SK-N-SH treated with all-trans-retinoic acid at 6 μM for 48 hours (cell line): Measurements from ENCODE around the gene PLXND1.
A peak's percentile ranks its signal among the peaks of the same experiment; 100 is the strongest.

Source experiments
- ATAC-seq: fragments of 200-7000 bp; cut with Tn5 transposase; 3 replicates; pipeline ENCODE4 v1.9.1; 2020; ENCODE audit warnings: mild to moderate bottlenecking, moderate library complexity
- CSDC2 ChIP-seq: fragments of 250-450 bp; sonication (Bioruptor Pico); IDR thresholded peaks from 2 replicates; pipeline ENCODE4 v1.5.0; 2020; ENCODE audit warnings: mild to moderate bottlenecking, moderate library complexity
- GLIS3 ChIP-seq: fragments of 250-450 bp; sonication (Bioruptor Pico); IDR thresholded peaks from 2 replicates; pipeline ENCODE4 v1.5.0; 2020; ENCODE audit warnings: mild to moderate bottlenecking, moderate library complexity
- ISL1 ChIP-seq: fragments of 250-450 bp; sonication (Bioruptor Pico); IDR thresholded peaks from 2 replicates; pipeline ENCODE4 v2.1.2; 2022; ENCODE audit warnings: mild to moderate bottlenecking, moderate library complexity
- OSR1 ChIP-seq: fragments of 250-450 bp; sonication (Bioruptor Pico); IDR thresholded peaks from 2 replicates; pipeline ENCODE4 v1.8.0; 2022; ENCODE audit warnings: moderate library complexity, mild to moderate bottlenecking, inconsistent platforms
- PPARA ChIP-seq: fragments of 250-450 bp; sonication (Bioruptor Pico); IDR thresholded peaks from 2 replicates; pipeline ENCODE4 v1.5.0; 2020; ENCODE audit warnings: mild to moderate bottlenecking, borderline replicate concordance
- RARB ChIP-seq: fragments of 250-450 bp; sonication (Bioruptor Pico); IDR thresholded peaks from 2 replicates; pipeline ENCODE4 v1.8.0; 2021; ENCODE audit warnings: mild to moderate bottlenecking, moderate library complexity
- SNAI2 ChIP-seq: fragments of 250-450 bp; sonication (Bioruptor Pico); IDR thresholded peaks from 2 replicates; pipeline ENCODE4 v1.5.0; 2020; ENCODE audit warnings: mild to moderate bottlenecking, moderate library complexity
- TOX ChIP-seq: fragments of 250-450 bp; sonication (Bioruptor Pico); IDR thresholded peaks from 2 replicates; pipeline ENCODE4 v1.8.0; 2021; ENCODE audit warnings: mild to moderate bottlenecking, moderate library complexity, borderline replicate concordance
- ZC3H10 ChIP-seq: fragments of 250-450 bp; sonication (Bioruptor Pico); IDR thresholded peaks from 2 replicates; pipeline ENCODE4 v1.5.1; 2021; ENCODE audit warnings: mild to moderate bottlenecking, moderate library complexity
- ZFP3 ChIP-seq: fragments of 250-450 bp; sonication (Bioruptor Pico); IDR thresholded peaks from 2 replicates; pipeline ENCODE4 v1.5.0; 2020; ENCODE audit warnings: mild to moderate bottlenecking, moderate library complexity
- ZFP30 ChIP-seq: fragments of 450-650 bp; formaldehyde crosslinking; IDR thresholded peaks from 2 replicates; pipeline ENCODE4 v1.5.0; 2022; ENCODE audit warnings: mild to moderate bottlenecking, moderate library complexity
- ZNF565 ChIP-seq: fragments of 450-650 bp; formaldehyde crosslinking; conservative IDR thresholded peaks from 2 replicates; pipeline ENCODE4 v1.5.0; 2020; ENCODE audit warnings: low read depth, mild to moderate bottlenecking, moderate library complexity
- ZNF8 ChIP-seq: fragments of 450-650 bp; formaldehyde crosslinking; IDR thresholded peaks from 2 replicates; pipeline ENCODE4 v1.5.0; 2020; ENCODE audit warnings: mild to moderate bottlenecking, moderate library complexity
- TF ChIP-seq, protein P1 (sequence below): fragments of 250-450 bp; sonication (Bioruptor Pico); IDR thresholded peaks from 2 replicates; pipeline ENCODE4 v1.5.1; 2021; ENCODE audit warnings: mild to moderate bottlenecking, moderate library complexity
- TF ChIP-seq, protein P2 (sequence below): fragments of 250-450 bp; sonication (Bioruptor Pico); IDR thresholded peaks from 2 replicates; pipeline ENCODE4 v1.5.1; 2020; ENCODE audit warnings: low read depth, mild to moderate bottlenecking, moderate library complexity
- TF ChIP-seq, protein P3 (sequence below): fragments of 250-450 bp; sonication (Bioruptor Pico); IDR thresholded peaks from 2 replicates; pipeline ENCODE4 v1.8.0; 2020; ENCODE audit warnings: mild to moderate bottlenecking, moderate library complexity, borderline replicate concordance
- TF ChIP-seq, protein P4 (sequence below): fragments of 250-450 bp; sonication (Bioruptor Pico); IDR thresholded peaks from 2 replicates; pipeline ENCODE4 v1.8.0; 2021; ENCODE audit warnings: low read depth, mild to moderate bottlenecking, moderate library complexity, borderline replicate concordance

The PLXND1 gene

DNA sequence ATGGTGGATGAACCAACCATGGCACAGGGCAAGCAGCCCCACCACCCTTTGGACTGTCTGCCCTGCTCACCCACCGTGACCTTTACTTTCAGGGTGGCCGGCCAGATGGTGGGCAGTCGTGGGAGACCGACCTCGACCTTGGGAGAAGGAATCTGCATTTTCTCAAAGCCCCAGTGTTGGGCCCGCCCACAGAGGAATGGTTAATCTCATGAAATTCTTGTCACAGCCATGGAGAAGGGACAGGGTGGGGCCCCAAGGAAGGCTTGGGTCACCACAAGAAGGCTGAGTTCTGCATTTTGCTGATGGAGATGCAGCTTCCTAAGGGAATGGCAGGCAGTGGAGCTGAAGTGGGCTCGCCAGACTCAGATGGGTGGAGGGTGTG is 2.9 kb downstream of the PLXND1 start (continued):
- TF ChIP-seq, protein P1, sequence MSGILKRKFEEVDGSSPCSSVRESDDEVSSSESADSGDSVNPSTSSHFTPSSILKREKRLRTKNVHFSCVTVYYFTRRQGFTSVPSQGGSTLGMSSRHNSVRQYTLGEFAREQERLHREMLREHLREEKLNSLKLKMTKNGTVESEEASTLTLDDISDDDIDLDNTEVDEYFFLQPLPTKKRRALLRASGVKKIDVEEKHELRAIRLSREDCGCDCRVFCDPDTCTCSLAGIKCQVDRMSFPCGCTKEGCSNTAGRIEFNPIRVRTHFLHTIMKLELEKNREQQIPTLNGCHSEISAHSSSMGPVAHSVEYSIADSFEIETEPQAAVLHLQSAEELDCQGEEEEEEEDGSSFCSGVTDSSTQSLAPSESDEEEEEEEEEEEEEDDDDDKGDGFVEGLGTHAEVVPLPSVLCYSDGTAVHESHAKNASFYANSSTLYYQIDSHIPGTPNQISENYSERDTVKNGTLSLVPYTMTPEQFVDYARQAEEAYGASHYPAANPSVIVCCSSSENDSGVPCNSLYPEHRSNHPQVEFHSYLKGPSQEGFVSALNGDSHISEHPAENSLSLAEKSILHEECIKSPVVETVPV (CRISPR knock-in tag), result no peak
- TF ChIP-seq ISL1 (CRISPR knock-in tag) (no peak), ZFP3 (CRISPR knock-in tag) (no peak), ZNF8 (CRISPR knock-in tag) (no peak), GLIS3 (no peak), PPARA (CRISPR knock-in tag) (no peak), ZNF565 (CRISPR knock-in tag) (no peak), TOX (no peak), CSDC2 (no peak), RARB (CRISPR knock-in tag) (no peak), ZC3H10 (CRISPR knock-in tag) (no peak)
- TF ChIP-seq, protein P2, sequence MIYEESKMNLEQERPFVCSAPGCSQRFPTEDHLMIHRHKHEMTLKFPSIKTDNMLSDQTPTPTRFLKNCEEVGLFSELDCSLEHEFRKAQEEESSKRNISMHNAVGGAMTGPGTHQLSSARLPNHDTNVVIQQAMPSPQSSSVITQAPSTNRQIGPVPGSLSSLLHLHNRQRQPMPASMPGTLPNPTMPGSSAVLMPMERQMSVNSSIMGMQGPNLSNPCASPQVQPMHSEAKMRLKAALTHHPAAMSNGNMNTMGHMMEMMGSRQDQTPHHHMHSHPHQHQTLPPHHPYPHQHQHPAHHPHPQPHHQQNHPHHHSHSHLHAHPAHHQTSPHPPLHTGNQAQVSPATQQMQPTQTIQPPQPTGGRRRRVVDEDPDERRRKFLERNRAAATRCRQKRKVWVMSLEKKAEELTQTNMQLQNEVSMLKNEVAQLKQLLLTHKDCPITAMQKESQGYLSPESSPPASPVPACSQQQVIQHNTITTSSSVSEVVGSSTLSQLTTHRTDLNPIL, result no peak

DNA sequence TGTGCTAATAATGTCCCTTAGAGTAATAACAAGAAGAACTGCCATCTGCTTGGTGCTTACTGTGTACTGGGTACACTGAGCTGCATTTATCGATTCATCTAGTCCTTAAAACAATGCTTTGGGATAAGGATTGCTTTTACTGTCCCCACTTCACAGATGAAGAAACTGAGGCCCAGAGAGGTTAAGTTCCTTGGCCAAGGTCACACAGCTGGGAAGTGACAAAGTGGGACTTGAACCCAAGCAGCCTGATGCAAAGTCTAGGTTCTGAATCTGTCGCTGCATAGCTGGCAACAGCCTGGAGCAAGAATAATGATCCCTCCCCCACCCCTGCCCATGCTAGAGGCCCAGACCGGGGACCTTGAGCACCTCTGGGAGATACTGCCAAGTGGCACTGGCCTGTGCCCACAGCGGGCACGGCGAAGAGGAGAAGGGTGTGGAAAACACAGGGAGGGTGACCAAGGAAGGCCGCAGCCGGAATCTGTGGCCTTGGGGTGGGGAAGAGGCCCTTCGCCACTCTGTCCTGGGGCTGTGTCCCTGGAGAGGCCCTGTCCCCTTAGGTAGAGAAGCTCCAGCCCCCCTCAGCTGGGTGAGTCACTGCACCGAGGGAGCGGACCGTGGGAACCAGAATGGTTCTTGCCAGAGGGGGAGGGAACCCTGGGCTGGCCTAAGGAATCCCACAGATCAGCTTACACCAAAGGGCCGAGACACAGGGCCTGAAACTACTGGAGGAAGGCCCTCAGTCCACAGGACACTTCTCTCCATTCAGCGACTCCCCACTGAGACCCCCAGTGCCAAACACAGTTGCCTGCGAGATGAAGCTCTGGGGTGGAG is 3.5 kb downstream of the PLXND1 start:
- TF ChIP-seq ZFP3 (CRISPR knock-in tag), result no peak
- TF ChIP-seq GLIS3, result no peak
- no peak for TF ChIP-seq ZFP30 (CRISPR knock-in tag)
- no peak for TF ChIP-seq CSDC2
- TF ChIP-seq ZNF565 (CRISPR knock-in tag), result no peak
- TF ChIP-seq, protein P3, sequence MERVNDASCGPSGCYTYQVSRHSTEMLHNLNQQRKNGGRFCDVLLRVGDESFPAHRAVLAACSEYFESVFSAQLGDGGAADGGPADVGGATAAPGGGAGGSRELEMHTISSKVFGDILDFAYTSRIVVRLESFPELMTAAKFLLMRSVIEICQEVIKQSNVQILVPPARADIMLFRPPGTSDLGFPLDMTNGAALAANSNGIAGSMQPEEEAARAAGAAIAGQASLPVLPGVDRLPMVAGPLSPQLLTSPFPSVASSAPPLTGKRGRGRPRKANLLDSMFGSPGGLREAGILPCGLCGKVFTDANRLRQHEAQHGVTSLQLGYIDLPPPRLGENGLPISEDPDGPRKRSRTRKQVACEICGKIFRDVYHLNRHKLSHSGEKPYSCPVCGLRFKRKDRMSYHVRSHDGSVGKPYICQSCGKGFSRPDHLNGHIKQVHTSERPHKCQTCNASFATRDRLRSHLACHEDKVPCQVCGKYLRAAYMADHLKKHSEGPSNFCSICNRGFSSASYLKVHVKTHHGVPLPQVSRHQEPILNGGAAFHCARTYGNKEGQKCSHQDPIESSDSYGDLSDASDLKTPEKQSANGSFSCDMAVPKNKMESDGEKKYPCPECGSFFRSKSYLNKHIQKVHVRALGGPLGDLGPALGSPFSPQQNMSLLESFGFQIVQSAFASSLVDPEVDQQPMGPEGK (CRISPR knock-in tag), result no peak
- TF ChIP-seq, protein P4, sequence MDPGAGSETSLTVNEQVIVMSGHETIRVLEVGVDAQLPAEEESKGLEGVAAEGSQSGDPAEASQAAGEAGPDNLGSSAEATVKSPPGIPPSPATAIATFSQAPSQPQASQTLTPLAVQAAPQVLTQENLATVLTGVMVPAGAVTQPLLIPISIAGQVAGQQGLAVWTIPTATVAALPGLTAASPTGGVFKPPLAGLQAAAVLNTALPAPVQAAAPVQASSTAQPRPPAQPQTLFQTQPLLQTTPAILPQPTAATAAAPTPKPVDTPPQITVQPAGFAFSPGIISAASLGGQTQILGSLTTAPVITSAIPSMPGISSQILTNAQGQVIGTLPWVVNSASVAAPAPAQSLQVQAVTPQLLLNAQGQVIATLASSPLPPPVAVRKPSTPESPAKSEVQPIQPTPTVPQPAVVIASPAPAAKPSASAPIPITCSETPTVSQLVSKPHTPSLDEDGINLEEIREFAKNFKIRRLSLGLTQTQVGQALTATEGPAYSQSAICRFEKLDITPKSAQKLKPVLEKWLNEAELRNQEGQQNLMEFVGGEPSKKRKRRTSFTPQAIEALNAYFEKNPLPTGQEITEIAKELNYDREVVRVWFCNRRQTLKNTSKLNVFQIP (CRISPR knock-in tag), result no peak
- TF ChIP-seq SNAI2 (CRISPR knock-in tag), result no peak
- TF ChIP-seq OSR1 (CRISPR knock-in tag), result no peak
- peak; percentile 73 for ATAC-seq

DNA sequence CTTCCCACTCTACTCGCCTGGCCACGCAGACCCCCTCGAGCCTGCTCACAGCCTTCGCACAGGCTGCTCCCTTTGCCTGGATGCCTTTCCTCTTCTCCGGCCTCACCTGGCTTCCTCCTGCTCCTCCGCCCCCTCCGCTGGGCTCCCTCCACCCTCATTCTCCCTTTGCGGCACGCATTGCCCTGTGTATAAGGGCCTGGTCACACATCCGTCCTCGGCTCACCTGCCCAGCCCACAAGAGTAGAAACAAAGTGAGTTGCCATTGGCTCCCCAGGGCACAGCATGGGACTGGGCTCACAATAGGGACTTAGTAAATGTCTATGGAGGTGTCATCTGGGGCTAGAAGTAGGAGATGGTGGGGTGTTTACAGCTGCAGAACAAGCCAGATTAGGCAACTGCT is 4.2 kb downstream of the PLXND1 start:
- no peak for ATAC-seq
- TF ChIP-seq, protein P3 (CRISPR knock-in tag), result no peak
- no peak for TF ChIP-seq ZFP30 (CRISPR knock-in tag)
- TF ChIP-seq TOX, result no peak
- TF ChIP-seq GLIS3, result no peak
- TF ChIP-seq, protein P1 (CRISPR knock-in tag), result no peak
- no peak for TF ChIP-seq ZNF8 (CRISPR knock-in tag)
- TF ChIP-seq, all 23 proteins: peak for 0

DNA sequence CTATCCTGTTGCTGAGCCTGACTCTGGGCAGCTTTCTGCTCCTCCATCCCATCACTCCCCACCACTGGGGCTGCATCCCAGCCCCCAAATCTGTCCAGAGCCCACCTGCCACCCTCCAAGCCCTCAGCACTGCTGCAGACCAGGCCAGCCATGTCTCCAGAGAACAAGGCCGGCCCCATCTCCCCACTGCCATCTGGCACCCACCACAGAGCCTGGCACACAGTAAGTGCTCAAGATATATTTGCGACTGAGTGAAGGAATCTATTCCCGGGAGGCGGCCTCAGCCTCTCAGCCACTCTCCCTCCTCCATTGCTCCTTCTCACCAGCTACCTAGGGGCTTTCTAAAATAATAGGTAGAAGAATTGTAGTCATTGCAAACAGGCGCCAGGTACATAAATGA is 4.8 kb downstream of the PLXND1 start:
- TF ChIP-seq RARB (CRISPR knock-in tag), result no peak

More for the DNA sequence above, 4.8 kb downstream of the PLXND1 start:
- ATAC-seq, result no peak
